Measurements from ENCODE around the gene C2CD4D. TPM values are rescaled to one million over a fixed set of nuclear protein-coding genes. Genes with fewer than 3 reads are reported as not detected.

C2CD4D gene
- total RNA-seq, 1 experiment from 2014 or later: 0.17 TPM

DNA sequence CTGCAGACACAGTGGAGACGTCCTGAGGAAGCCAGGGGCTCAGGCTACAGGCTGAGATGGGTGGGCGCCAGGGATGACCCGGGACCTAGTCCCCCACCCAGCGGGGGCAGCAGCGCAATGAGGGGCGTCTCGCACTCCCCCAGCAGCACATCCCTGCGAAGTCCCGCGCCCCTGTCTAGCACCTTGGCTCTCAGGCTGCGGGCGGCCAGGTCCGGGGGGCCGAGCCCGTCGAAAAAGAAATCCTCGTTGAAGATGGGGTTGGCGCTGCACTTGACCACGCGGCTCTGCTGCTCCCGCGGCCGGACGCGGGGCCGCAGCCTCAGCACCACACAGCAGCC is 1.8 kb downstream of the C2CD4D start:
- POLR2A ChIA-PET: no interaction called here
- Histone ChIP-seq H3K27me3 (ENCODE audit: insufficient read depth, low read length) (no peaks in the 10 kb centered on the region), H3K4me1 (ENCODE audit: control insufficient read depth in 1 of 2, insufficient read depth in 2 of 2, low read length in 2 of 2) (peaks cover 0 to 46% of the 10 kb centered on the region in 2 experiments; a peak in 3 of 4 replicates), H3K9me2 (ENCODE audit: insufficient read depth) (no peaks in the 10 kb centered on the region; the same call in 1 of the 2 replicates), H3K4me3 (replicated peaks in 1 of 2; ENCODE audit: low read depth in 1 of 2, low read length in 2 of 2) (no peak overlapping the region), H3K36me3 (ENCODE audit: control insufficient read depth in 1 of 2, insufficient read depth in 2 of 2, low read length in 2 of 2) (no peaks in the 10 kb centered on the region), H3K79me2 (ENCODE audit: insufficient read depth, low read length) (no peaks in the 10 kb centered on the region), H4K20me1 (ENCODE audit: insufficient read depth) (no peaks in the 10 kb centered on the region), H2AFZ (ENCODE audit: low read depth, low read length, poor library complexity, severe bottlenecking) (no peak overlapping the region), H3K4me2 (ENCODE audit: low read length) (no peak overlapping the region), H3K27ac (ENCODE audit: low read depth, low read length) (no peak overlapping the region; the same call in 1 of the 2 replicates), H3K9ac (ENCODE audit: low read length) (no peak overlapping the region), H3K9me3 (ENCODE audit: control insufficient read depth in 1 of 2, insufficient read depth in 1 of 2, low read depth in 1 of 2, low read length in 2 of 2) (peaks cover 0 to 3% of the 10 kb centered on the region in 2 experiments; a peak in 1 of 4 replicates)
- CTCF ChIA-PET: no interaction called here
- RAD21 ChIA-PET (ENCODE audit: low non-redundant PET in 1 of 2, low total read pairs in 2 of 2, uncharacterized antibody in 2 of 2, unreplicated experiment in 2 of 2): no interaction called here
- no peak for ATAC-seq
- no TSS peak for BruUV-seq (replicated peaks)
- TF ChIP-seq, protein P1, sequence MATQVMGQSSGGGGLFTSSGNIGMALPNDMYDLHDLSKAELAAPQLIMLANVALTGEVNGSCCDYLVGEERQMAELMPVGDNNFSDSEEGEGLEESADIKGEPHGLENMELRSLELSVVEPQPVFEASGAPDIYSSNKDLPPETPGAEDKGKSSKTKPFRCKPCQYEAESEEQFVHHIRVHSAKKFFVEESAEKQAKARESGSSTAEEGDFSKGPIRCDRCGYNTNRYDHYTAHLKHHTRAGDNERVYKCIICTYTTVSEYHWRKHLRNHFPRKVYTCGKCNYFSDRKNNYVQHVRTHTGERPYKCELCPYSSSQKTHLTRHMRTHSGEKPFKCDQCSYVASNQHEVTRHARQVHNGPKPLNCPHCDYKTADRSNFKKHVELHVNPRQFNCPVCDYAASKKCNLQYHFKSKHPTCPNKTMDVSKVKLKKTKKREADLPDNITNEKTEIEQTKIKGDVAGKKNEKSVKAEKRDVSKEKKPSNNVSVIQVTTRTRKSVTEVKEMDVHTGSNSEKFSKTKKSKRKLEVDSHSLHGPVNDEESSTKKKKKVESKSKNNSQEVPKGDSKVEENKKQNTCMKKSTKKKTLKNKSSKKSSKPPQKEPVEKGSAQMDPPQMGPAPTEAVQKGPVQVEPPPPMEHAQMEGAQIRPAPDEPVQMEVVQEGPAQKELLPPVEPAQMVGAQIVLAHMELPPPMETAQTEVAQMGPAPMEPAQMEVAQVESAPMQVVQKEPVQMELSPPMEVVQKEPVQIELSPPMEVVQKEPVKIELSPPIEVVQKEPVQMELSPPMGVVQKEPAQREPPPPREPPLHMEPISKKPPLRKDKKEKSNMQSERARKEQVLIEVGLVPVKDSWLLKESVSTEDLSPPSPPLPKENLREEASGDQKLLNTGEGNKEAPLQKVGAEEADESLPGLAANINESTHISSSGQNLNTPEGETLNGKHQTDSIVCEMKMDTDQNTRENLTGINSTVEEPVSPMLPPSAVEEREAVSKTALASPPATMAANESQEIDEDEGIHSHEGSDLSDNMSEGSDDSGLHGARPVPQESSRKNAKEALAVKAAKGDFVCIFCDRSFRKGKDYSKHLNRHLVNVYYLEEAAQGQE (IDR thresholded peaks at IDR 0.05; ENCODE audit: low read depth): no peak
- TF ChIP-seq SRF (IDR thresholded peaks at IDR 0.05; ENCODE audit: low read depth): no peak
- TF ChIP-seq YY1 (IDR thresholded peaks at IDR 0.05; ENCODE audit: extremely low read depth, insufficient replicate concordance, low read depth, low read length): no peak
- no peak for TF ChIP-seq POLR2AphosphoS5 (IDR thresholded peaks at IDR 0.05; ENCODE audit: low read depth, low read length)
- no peak for TF ChIP-seq TCF7L2 (IDR thresholded peaks at IDR 0.05; ENCODE audit: borderline replicate concordance, extremely low read depth, insufficient read depth, insufficient read length)
- no peak for TF ChIP-seq JUND (IDR thresholded peaks at IDR 0.05)
- no peak for TF ChIP-seq RAD21 (IDR thresholded peaks at IDR 0.05; ENCODE audit: low read depth)
- TF ChIP-seq SP1 (IDR thresholded peaks at IDR 0.05; ENCODE audit: low read depth): no peak
- no peak for TF ChIP-seq EZH2 (IDR thresholded peaks at IDR 0.05)
- TF ChIP-seq, protein P2, sequence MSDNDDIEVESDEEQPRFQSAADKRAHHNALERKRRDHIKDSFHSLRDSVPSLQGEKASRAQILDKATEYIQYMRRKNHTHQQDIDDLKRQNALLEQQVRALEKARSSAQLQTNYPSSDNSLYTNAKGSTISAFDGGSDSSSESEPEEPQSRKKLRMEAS (IDR thresholded peaks at IDR 0.05): no peak
- no peak for TF ChIP-seq EGR1 (IDR thresholded peaks at IDR 0.05; ENCODE audit: low read depth)
- TF ChIP-seq CBX3 (IDR thresholded peaks at IDR 0.05; ENCODE audit: low read depth): no peak
- no peak for TF ChIP-seq ZBTB33 (IDR thresholded peaks at IDR 0.05; ENCODE audit: extremely low read depth, insufficient replicate concordance, low read length)
- no peak for TF ChIP-seq ZFX (IDR thresholded peaks at IDR 0.05)
- no peak for TF ChIP-seq EZH2phosphoT487 (IDR thresholded peaks at IDR 0.05; ENCODE audit: borderline replicate concordance)
- no peak for TF ChIP-seq FOSL1 (IDR thresholded peaks at IDR 0.05; ENCODE audit: low read depth)
- TF ChIP-seq ELF1 (IDR thresholded peaks at IDR 0.05; ENCODE audit: borderline replicate concordance, low read depth): no peak
- TF ChIP-seq CTCF (IDR thresholded peaks at IDR 0.05 in 2 of 3, conservative IDR thresholded peaks at IDR 0.05 in 1 of 3; ENCODE audit: borderline replicate concordance in 1 of 3, insufficient read depth in 1 of 3, low read depth in 2 of 3, low read length in 2 of 3): no peak
- TF ChIP-seq, protein P3, sequence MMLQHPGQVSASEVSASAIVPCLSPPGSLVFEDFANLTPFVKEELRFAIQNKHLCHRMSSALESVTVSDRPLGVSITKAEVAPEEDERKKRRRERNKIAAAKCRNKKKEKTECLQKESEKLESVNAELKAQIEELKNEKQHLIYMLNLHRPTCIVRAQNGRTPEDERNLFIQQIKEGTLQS (IDR thresholded peaks at IDR 0.05): no peak
- no peak for DNase-seq (ENCODE audit: low read depth, low spot score)
- intact Hi-C loops (cut with micrococcal nuclease): loop anchor here (5.0 kb wide), 3 partner anchors 396 to 641 kb away; partner anchors contain the start of gene PIP5K1A
